Caco-2 (cell line): ENCODE data around the gene BICDL2. TPM values are rescaled to one million over a fixed set of nuclear protein-coding genes. Genes with fewer than 3 reads are reported as not detected.

Source experiments
- BruUV-seq: library from RNA; stranded (reverse); fragments of 400-500 nt; replicated peaks from 2 replicates; lab custom pipeline; 2021; lab: Mats Ljungman, UMichigan
- CTCF ChIA-PET: fragments of 300-600 bp; sonication (Branson Sonifier 250); formaldehyde crosslinking; loops from one replicate; lab custom pipeline; 2022; ENCODE audit warnings: antibody characterized with exemption; lab: Charles Lee
- POLR2A ChIA-PET: fragments of 300-600 bp; sonication (Branson Sonifier 250); formaldehyde crosslinking; loops from one replicate; lab custom pipeline; 2022; ENCODE audit warnings: antibody characterized with exemption; lab: Charles Lee
- DNase-seq, 2 experiments: peaks; one replicate each; pipeline versions ENCODE4 v3.0.0 to v3.0.0-alpha.2; 2020 to 2022
- H3K27me3 ChIP-seq: replicated peaks from 2 replicates; pipeline ENCODE4 v1.6.0; 2011; ENCODE audit warnings: low read length; ENCODE audit not compliant: control insufficient read depth, insufficient read depth
- H3K36me3 ChIP-seq: 2 replicates; pipeline ENCODE4 v1.5.1; 2011; ENCODE audit warnings: low read length; ENCODE audit not compliant: control insufficient read depth, insufficient read depth
- H3K4me1 ChIP-seq: fragments of 250-450 bp; sonication (Bioruptor Pico); 2 replicates; pipeline ENCODE4 v1.5.1; 2020; ENCODE audit warnings: mild to moderate bottlenecking
- H3K4me3 ChIP-seq: 2 replicates; pipeline ENCODE4 v1.5.1; 2011; ENCODE audit warnings: low read depth, mild to moderate bottlenecking, control low read depth, low read length
- H3K9me3 ChIP-seq: fragments of 250-450 bp; sonication (Bioruptor Pico); 2 replicates; pipeline ENCODE4 v1.5.1; 2020; ENCODE audit warnings: mild to moderate bottlenecking, moderate library complexity
- H3K27ac Mint-ChIP-seq: one replicate; pipeline ENCODE4 v1.8.0; 2022; ENCODE audit warnings: mixed read lengths; ENCODE audit not compliant: unreplicated experiment
- H3K27me3 Mint-ChIP-seq: one replicate; pipeline ENCODE4 v1.8.0; 2022; ENCODE audit warnings: mixed read lengths; ENCODE audit not compliant: insufficient read depth, unreplicated experiment
- H3K36me3 Mint-ChIP-seq: one replicate; pipeline ENCODE4 v1.8.0; 2022; ENCODE audit warnings: mild to moderate bottlenecking, mixed read lengths; ENCODE audit not compliant: insufficient read depth, unreplicated experiment
- H3K4me1 Mint-ChIP-seq: one replicate; pipeline ENCODE4 v1.8.0; 2022; ENCODE audit warnings: low read depth, mixed read lengths; ENCODE audit not compliant: unreplicated experiment
- H3K4me3 Mint-ChIP-seq: one replicate; pipeline ENCODE4 v1.8.0; 2022; ENCODE audit warnings: mild to moderate bottlenecking, moderate library complexity, mixed read lengths; ENCODE audit not compliant: unreplicated experiment
- H3K9me3 Mint-ChIP-seq: one replicate; pipeline ENCODE4 v1.8.0; 2022; ENCODE audit warnings: mixed read lengths; ENCODE audit not compliant: unreplicated experiment
- intact Hi-C: fragments of 100-400 bp; cut with micrococcal nuclease; formaldehyde crosslinking; loops from one replicate; pipeline ENCODE4 v1.10.0; 2022; ENCODE audit not compliant: unreplicated experiment
- total RNA-seq: library from RNA; stranded (reverse); gene quantifications from 2 replicates; pipeline ENCODE4 v1.2.3, GENCODE V29; 2022
- TF ChIP-seq, protein P1 (sequence below), 2 experiments: fragments of 200-600 bp in 1 of 2; IDR thresholded peaks; 1 replicate in 1 of 2; 2 replicates in 1 of 2; pipeline versions ENCODE4 v1.5.1 to v1.8.0; 2011 to 2022; ENCODE audit warnings: antibody characterized with exemption in 1 of 2, control low read depth in 1 of 2, inconsistent platforms in 1 of 2, low read depth in 1 of 2, low read length in 1 of 2, mild to moderate bottlenecking in 1 of 2, moderate library complexity in 1 of 2; ENCODE audit not compliant: insufficient read depth in 1 of 2, severe bottlenecking in 1 of 2, unreplicated experiment in 1 of 2

Gene BICDL2
- total RNA-seq, 1 experiment from 2014 or later = 10.6 TPM

- H3K27ac Mint-ChIP-seq = no peak overlapping the region
- no peak for DNase-seq
- Histone ChIP-seq H3K9me3 (no peaks in the 10 kb centered on the region), H3K4me3 (no peak overlapping the region), H3K4me1 (peaks cover 42% of the 10 kb centered on the region), H3K36me3 (0 out of 2 replicates have a peak, but pooled peaks cover 2% of the 10 kb centered on the region), H3K27me3 (no peaks in the 10 kb centered on the region)
- no TSS peak for BruUV-seq
- intact Hi-C loops = no loop called here
- TF ChIP-seq, protein P1, sequence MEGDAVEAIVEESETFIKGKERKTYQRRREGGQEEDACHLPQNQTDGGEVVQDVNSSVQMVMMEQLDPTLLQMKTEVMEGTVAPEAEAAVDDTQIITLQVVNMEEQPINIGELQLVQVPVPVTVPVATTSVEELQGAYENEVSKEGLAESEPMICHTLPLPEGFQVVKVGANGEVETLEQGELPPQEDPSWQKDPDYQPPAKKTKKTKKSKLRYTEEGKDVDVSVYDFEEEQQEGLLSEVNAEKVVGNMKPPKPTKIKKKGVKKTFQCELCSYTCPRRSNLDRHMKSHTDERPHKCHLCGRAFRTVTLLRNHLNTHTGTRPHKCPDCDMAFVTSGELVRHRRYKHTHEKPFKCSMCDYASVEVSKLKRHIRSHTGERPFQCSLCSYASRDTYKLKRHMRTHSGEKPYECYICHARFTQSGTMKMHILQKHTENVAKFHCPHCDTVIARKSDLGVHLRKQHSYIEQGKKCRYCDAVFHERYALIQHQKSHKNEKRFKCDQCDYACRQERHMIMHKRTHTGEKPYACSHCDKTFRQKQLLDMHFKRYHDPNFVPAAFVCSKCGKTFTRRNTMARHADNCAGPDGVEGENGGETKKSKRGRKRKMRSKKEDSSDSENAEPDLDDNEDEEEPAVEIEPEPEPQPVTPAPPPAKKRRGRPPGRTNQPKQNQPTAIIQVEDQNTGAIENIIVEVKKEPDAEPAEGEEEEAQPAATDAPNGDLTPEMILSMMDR (IDR thresholded peaks at IDR 0.05; ENCODE audit: insufficient read depth in 1 of 2, low read depth in 1 of 2, low read length in 1 of 2, severe bottlenecking in 1 of 2, unreplicated experiment in 1 of 2) = no peak
- CTCF ChIA-PET = no interaction called here
- peaks cover 10% of the 10 kb centered on the region for H3K4me1 Mint-ChIP-seq
- H3K4me3 Mint-ChIP-seq = peak overlapping the region; percentile 44
- H3K36me3 Mint-ChIP-seq = peaks cover 26% of the 10 kb centered on the region
- H3K9me3 Mint-ChIP-seq = no peaks in the 10 kb centered on the region
- POLR2A ChIA-PET = no interaction called here
- no peaks in the 10 kb centered on the region for H3K27me3 Mint-ChIP-seq
These were observed 19.4 kb downstream of the BICDL2 start for GRCh38 chr16:3017344-3017743.

GRCh38 chr16:3015865-3016521 lies 20.8 kb downstream of the BICDL2 start:
- H3K4me1 ChIP-seq = peaks cover 48% of the 10 kb centered on the region
- no peaks in the 10 kb centered on the region for H3K9me3 Mint-ChIP-seq
- DNase-seq = no peak
- no peak overlapping the region for H3K4me3 ChIP-seq
- intact Hi-C loops = no loop called here
- H3K36me3 ChIP-seq = no peaks in the 10 kb centered on the region
- no peaks in the 10 kb centered on the region for H3K27me3 ChIP-seq
- H3K4me1 Mint-ChIP-seq = peaks cover 8% of the 10 kb centered on the region
- no peaks in the 10 kb centered on the region for H3K9me3 ChIP-seq
- TF ChIP-seq, protein P1 (IDR thresholded peaks at IDR 0.05; ENCODE audit: insufficient read depth in 1 of 2, low read depth in 1 of 2, low read length in 1 of 2, severe bottlenecking in 1 of 2, unreplicated experiment in 1 of 2) = no peak
- H3K27me3 Mint-ChIP-seq = no peaks in the 10 kb centered on the region
- no peak overlapping the region for H3K27ac Mint-ChIP-seq
- ChIA-PET POLR2A (no interaction called here), CTCF (interaction anchor here (0.5 to 0.6 kb wide), 2 partner anchors 19 to 224 kb away, joined by 3 to 6 read pairs; no protein-coding TSS in a partner anchor)
- H3K36me3 Mint-ChIP-seq = peaks cover 13% of the 10 kb centered on the region
- no TSS peak for BruUV-seq
- H3K4me3 Mint-ChIP-seq = no peak overlapping the region

GRCh38 chr16:3014971-3015370 lies 21.8 kb downstream of the BICDL2 start:
- no TSS peak for BruUV-seq
- no peaks in the 10 kb centered on the region for H3K9me3 ChIP-seq
- CTCF ChIA-PET = no interaction called here
- Mint-ChIP-seq H3K27me3 (no peaks in the 10 kb centered on the region), H3K4me3 (no peak overlapping the region), H3K36me3 (peaks cover 5% of the 10 kb centered on the region), H3K9me3 (no peaks in the 10 kb centered on the region), H3K27ac (no peak overlapping the region), H3K4me1 (peaks cover 8% of the 10 kb centered on the region)
- no peak overlapping the region for H3K4me3 ChIP-seq
- peaks cover 56% of the 10 kb centered on the region for H3K4me1 ChIP-seq
- POLR2A ChIA-PET = no interaction called here
- TF ChIP-seq, protein P1 (IDR thresholded peaks at IDR 0.05; ENCODE audit: insufficient read depth in 1 of 2, low read depth in 1 of 2, low read length in 1 of 2, severe bottlenecking in 1 of 2, unreplicated experiment in 1 of 2) = no peak
- no peak for DNase-seq
- H3K36me3 ChIP-seq = no peaks in the 10 kb centered on the region
- intact Hi-C loops = no loop called here
- no peaks in the 10 kb centered on the region for H3K27me3 ChIP-seq
